ENCODE results near the gene FNDC1.

The FNDC1 gene

GRCh38 chr6:159151266-159151855 lies 17.8 kb upstream of the FNDC1 start:
- Histone ChIP-seq H3K4me3 (ENCODE audit: low read length) (no peak overlapping the region), H2BK5ac (ENCODE audit: low read length) (no peak overlapping the region), H3K23ac (ENCODE audit: low read length) (no peak overlapping the region), H3K36me3 (ENCODE audit: control insufficient read depth, insufficient read depth, low read length) (no peaks in the 10 kb centered on the region), H4K5ac (ENCODE audit: low read length) (no peak overlapping the region), H3K27me3 (ENCODE audit: insufficient read depth, low read length, poor library complexity) (no peaks in the 10 kb centered on the region), H2BK15ac (replicated peaks; ENCODE audit: low read depth) (no peak overlapping the region), H3K56ac (ENCODE audit: low read length) (no peak overlapping the region), H2AK5ac (ENCODE audit: low read length) (no peak overlapping the region), H3K79me2 (ENCODE audit: control insufficient read depth, insufficient read depth, low read length) (no peaks in the 10 kb centered on the region), H3K79me1 (ENCODE audit: low read length) (no peaks in the 10 kb centered on the region), H3K18ac (ENCODE audit: low read length) (no peak overlapping the region), H3K4ac (ENCODE audit: low read depth, low read length) (no peak overlapping the region), H3K27ac (ENCODE audit: low read depth, low read length) (no peak overlapping the region), H3K9ac (ENCODE audit: low read length) (no peak overlapping the region), H3K4me1 (ENCODE audit: control insufficient read depth, low read depth, low read length) (no peaks in the 10 kb centered on the region), H4K8ac (ENCODE audit: low read depth, low read length) (no peak overlapping the region), H3K4me2 (ENCODE audit: low read length) (no peak overlapping the region), H2BK120ac (ENCODE audit: low read depth, low read length) (no peak overlapping the region)
- DNase-seq: peak; percentile 45
- WGBS (ENCODE audit: extremely low coverage, insufficient coverage, low lambda C conversion rate): no CpG with 5 or more reads among the region's 7 CpGs

- Histone ChIP-seq H2BK5ac (ENCODE audit: low read length) (no peak overlapping the region), H3K27me3 (ENCODE audit: insufficient read depth, low read length, poor library complexity) (no peaks in the 10 kb centered on the region), H3K56ac (ENCODE audit: low read length) (no peak overlapping the region), H3K18ac (ENCODE audit: low read length) (no peak overlapping the region), H3K4me2 (ENCODE audit: low read length) (no peak overlapping the region), H4K8ac (ENCODE audit: low read depth, low read length) (no peak overlapping the region), H2AK5ac (ENCODE audit: low read length) (no peak overlapping the region), H3K4me3 (ENCODE audit: low read length) (no peak overlapping the region), H3K36me3 (ENCODE audit: control insufficient read depth, insufficient read depth, low read length) (no peaks in the 10 kb centered on the region), H2BK120ac (ENCODE audit: low read depth, low read length) (no peak overlapping the region), H3K79me1 (ENCODE audit: low read length) (no peaks in the 10 kb centered on the region), H3K9ac (ENCODE audit: low read length) (no peak overlapping the region), H3K4ac (ENCODE audit: low read depth, low read length) (no peak overlapping the region), H3K23ac (ENCODE audit: low read length) (no peak overlapping the region), H3K27ac (ENCODE audit: low read depth, low read length) (no peak overlapping the region), H2BK15ac (replicated peaks; ENCODE audit: low read depth) (no peak overlapping the region), H3K79me2 (ENCODE audit: control insufficient read depth, insufficient read depth, low read length) (no peaks in the 10 kb centered on the region), H4K5ac (ENCODE audit: low read length) (no peak overlapping the region), H3K4me1 (ENCODE audit: control insufficient read depth, low read depth, low read length) (no peaks in the 10 kb centered on the region)
- no CpG with 5 or more reads among the region's 1 CpG for WGBS (ENCODE audit: extremely low coverage, insufficient coverage, low lambda C conversion rate)
- DNase-seq: peak; percentile 8
Observed at GRCh38 chr6:159152041-159152440, 17.2 kb upstream of the FNDC1 start.

GRCh38 chr6:159152782-159153181 lies 16.4 kb upstream of the FNDC1 start:
- no peak overlapping the region for H3K23ac ChIP-seq (ENCODE audit: low read length)
- no peak overlapping the region for H3K4me2 ChIP-seq (ENCODE audit: low read length)
- H3K36me3 ChIP-seq (ENCODE audit: control insufficient read depth, insufficient read depth, low read length): no peaks in the 10 kb centered on the region
- no peak overlapping the region for H2BK15ac ChIP-seq (replicated peaks; ENCODE audit: low read depth)
- WGBS (ENCODE audit: extremely low coverage, insufficient coverage, low lambda C conversion rate): no CpG with 5 or more reads among the region's 2 CpGs
- H2BK120ac ChIP-seq (ENCODE audit: low read depth, low read length): no peak overlapping the region
- no peak for DNase-seq
- H3K27me3 ChIP-seq (ENCODE audit: insufficient read depth, low read length, poor library complexity): no peaks in the 10 kb centered on the region
- H3K4me3 ChIP-seq (ENCODE audit: low read length): no peak overlapping the region
- H4K8ac ChIP-seq (ENCODE audit: low read depth, low read length): no peak overlapping the region
- H3K56ac ChIP-seq (ENCODE audit: low read length): no peak overlapping the region
- H4K5ac ChIP-seq (ENCODE audit: low read length): no peak overlapping the region
- no peak overlapping the region for H2AK5ac ChIP-seq (ENCODE audit: low read length)
- no peaks in the 10 kb centered on the region for H3K4me1 ChIP-seq (ENCODE audit: control insufficient read depth, low read depth, low read length)
- H3K79me1 ChIP-seq (ENCODE audit: low read length): no peaks in the 10 kb centered on the region
- H2BK5ac ChIP-seq (ENCODE audit: low read length): no peak overlapping the region
- H3K18ac ChIP-seq (ENCODE audit: low read length): no peak overlapping the region
- no peaks in the 10 kb centered on the region for H3K79me2 ChIP-seq (ENCODE audit: control insufficient read depth, insufficient read depth, low read length)
- no peak overlapping the region for H3K9ac ChIP-seq (ENCODE audit: low read length)
- no peak overlapping the region for H3K4ac ChIP-seq (ENCODE audit: low read depth, low read length)
- no peak overlapping the region for H3K27ac ChIP-seq (ENCODE audit: low read depth, low read length)

GRCh38 chr6:159155679-159156078 lies 13.5 kb upstream of the FNDC1 start:
- no peaks in the 10 kb centered on the region for H3K36me3 ChIP-seq (ENCODE audit: control insufficient read depth, insufficient read depth, low read length)
- H3K79me2 ChIP-seq (ENCODE audit: control insufficient read depth, insufficient read depth, low read length): no peaks in the 10 kb centered on the region
- H2BK5ac ChIP-seq (ENCODE audit: low read length): no peak overlapping the region
- no peaks in the 10 kb centered on the region for H3K27me3 ChIP-seq (ENCODE audit: insufficient read depth, low read length, poor library complexity)
- no peak overlapping the region for H2AK5ac ChIP-seq (ENCODE audit: low read length)
- no peak overlapping the region for H3K27ac ChIP-seq (ENCODE audit: low read depth, low read length)
- H2BK15ac ChIP-seq (replicated peaks; ENCODE audit: low read depth): no peak overlapping the region
- no peak for DNase-seq
- no peak overlapping the region for H4K8ac ChIP-seq (ENCODE audit: low read depth, low read length)
- H3K4me1 ChIP-seq (ENCODE audit: control insufficient read depth, low read depth, low read length): no peaks in the 10 kb centered on the region
- H3K4ac ChIP-seq (ENCODE audit: low read depth, low read length): no peak overlapping the region
- H3K18ac ChIP-seq (ENCODE audit: low read length): no peak overlapping the region
- no peak overlapping the region for H3K4me3 ChIP-seq (ENCODE audit: low read length)
- no peaks in the 10 kb centered on the region for H3K79me1 ChIP-seq (ENCODE audit: low read length)
- H3K4me2 ChIP-seq (ENCODE audit: low read length): no peak overlapping the region
- H4K5ac ChIP-seq (ENCODE audit: low read length): no peak overlapping the region
- H3K23ac ChIP-seq (ENCODE audit: low read length): no peak overlapping the region
- H2BK120ac ChIP-seq (ENCODE audit: low read depth, low read length): no peak overlapping the region
- WGBS (ENCODE audit: extremely low coverage, insufficient coverage, low lambda C conversion rate): no CpG with 5 or more reads among the region's 2 CpGs
- H3K9ac ChIP-seq (ENCODE audit: low read length): no peak overlapping the region
- H3K56ac ChIP-seq (ENCODE audit: low read length): no peak overlapping the region

- H3K4me2 ChIP-seq (ENCODE audit: low read length): no peak overlapping the region
- H3K27ac ChIP-seq (ENCODE audit: low read depth, low read length): no peak overlapping the region
- no peak overlapping the region for H3K56ac ChIP-seq (ENCODE audit: low read length)
- H3K36me3 ChIP-seq (ENCODE audit: control insufficient read depth, insufficient read depth, low read length): no peaks in the 10 kb centered on the region
- H3K79me1 ChIP-seq (ENCODE audit: low read length): no peaks in the 10 kb centered on the region
- no peak overlapping the region for H3K4ac ChIP-seq (ENCODE audit: low read depth, low read length)
- no CpG with 5 or more reads among the region's 1 CpG for WGBS (ENCODE audit: extremely low coverage, insufficient coverage, low lambda C conversion rate)
- H3K4me3 ChIP-seq (ENCODE audit: low read length): no peak overlapping the region
- no peak for DNase-seq
- no peak overlapping the region for H3K23ac ChIP-seq (ENCODE audit: low read length)
- no peaks in the 10 kb centered on the region for H3K79me2 ChIP-seq (ENCODE audit: control insufficient read depth, insufficient read depth, low read length)
- no peak overlapping the region for H2BK5ac ChIP-seq (ENCODE audit: low read length)
- H3K27me3 ChIP-seq (ENCODE audit: insufficient read depth, low read length, poor library complexity): no peaks in the 10 kb centered on the region
- H4K5ac ChIP-seq (ENCODE audit: low read length): no peak overlapping the region
- no peak overlapping the region for H2BK120ac ChIP-seq (ENCODE audit: low read depth, low read length)
- H3K9ac ChIP-seq (ENCODE audit: low read length): no peak overlapping the region
- no peak overlapping the region for H3K18ac ChIP-seq (ENCODE audit: low read length)
- no peak overlapping the region for H4K8ac ChIP-seq (ENCODE audit: low read depth, low read length)
- H2BK15ac ChIP-seq (replicated peaks; ENCODE audit: low read depth): no peak overlapping the region
- H2AK5ac ChIP-seq (ENCODE audit: low read length): no peak overlapping the region
- no peaks in the 10 kb centered on the region for H3K4me1 ChIP-seq (ENCODE audit: control insufficient read depth, low read depth, low read length)
Observed at GRCh38 chr6:159156089-159156488, 13.1 kb upstream of the FNDC1 start.

GRCh38 chr6:159157431-159157830 lies 11.8 kb upstream of the FNDC1 start:
- H3K4me3 ChIP-seq (ENCODE audit: low read length): no peak overlapping the region
- no peak overlapping the region for H3K27ac ChIP-seq (ENCODE audit: low read depth, low read length)
- H3K18ac ChIP-seq (ENCODE audit: low read length): no peak overlapping the region
- DNase-seq: no peak
- no peak overlapping the region for H3K4me2 ChIP-seq (ENCODE audit: low read length)
- H3K4ac ChIP-seq (ENCODE audit: low read depth, low read length): no peak overlapping the region
- H3K27me3 ChIP-seq (ENCODE audit: insufficient read depth, low read length, poor library complexity): no peaks in the 10 kb centered on the region
- no peaks in the 10 kb centered on the region for H3K79me2 ChIP-seq (ENCODE audit: control insufficient read depth, insufficient read depth, low read length)
- no peaks in the 10 kb centered on the region for H3K36me3 ChIP-seq (ENCODE audit: control insufficient read depth, insufficient read depth, low read length)
- no peak overlapping the region for H3K9ac ChIP-seq (ENCODE audit: low read length)
- no peaks in the 10 kb centered on the region for H3K79me1 ChIP-seq (ENCODE audit: low read length)
- no peak overlapping the region for H2AK5ac ChIP-seq (ENCODE audit: low read length)
- H2BK15ac ChIP-seq (replicated peaks; ENCODE audit: low read depth): no peak overlapping the region
- H2BK120ac ChIP-seq (ENCODE audit: low read depth, low read length): no peak overlapping the region
- H3K23ac ChIP-seq (ENCODE audit: low read length): no peak overlapping the region
- H3K4me1 ChIP-seq (ENCODE audit: control insufficient read depth, low read depth, low read length): no peaks in the 10 kb centered on the region
- H2BK5ac ChIP-seq (ENCODE audit: low read length): no peak overlapping the region
- no peak overlapping the region for H4K5ac ChIP-seq (ENCODE audit: low read length)
- no peak overlapping the region for H3K56ac ChIP-seq (ENCODE audit: low read length)
- H4K8ac ChIP-seq (ENCODE audit: low read depth, low read length): no peak overlapping the region
- no CpG with 5 or more reads among the region's 2 CpGs for WGBS (ENCODE audit: extremely low coverage, insufficient coverage, low lambda C conversion rate)

Data from mesendoderm (in vitro differentiated cells).